Keratinocyte (primary cell): ENCODE measurements around the gene UBE2O. TPM values are rescaled to one million over a fixed set of nuclear protein-coding genes. Genes with fewer than 3 reads are reported as not detected.

Experiments used
- DNase-seq: peaks from one replicate; pipeline ENCODE4 v3.0.0-alpha.2; 2011; ENCODE audit warnings: low read depth, missing footprints, low spot score
- FAIRE-seq: peaks from 2 replicates; lab custom pipeline; 2011; peaks lifted over from hg19 to GRCh38; lab: Jason Lieb, UNC
- H2AFZ ChIP-seq: 2 replicates; pipeline ENCODE4 v1.6.0; 2012; ENCODE audit warnings: low read length, control low read depth, inconsistent platforms; ENCODE audit not compliant: control insufficient read depth
- H3K27ac ChIP-seq: 2 replicates; pipeline ENCODE4 v1.5.1; 2011; ENCODE audit warnings: low read length; ENCODE audit not compliant: control insufficient read depth, insufficient read depth
- H3K27me3 ChIP-seq: 3 replicates; pipeline ENCODE4 v1.6.0; 2011; ENCODE audit warnings: low read length; ENCODE audit not compliant: control insufficient read depth, insufficient read depth; ENCODE audit errors: extremely low read depth
- H3K36me3 ChIP-seq, 2 experiments: 2 replicates in 1 of 2; 3 replicates in 1 of 2; pipeline ENCODE4 v1.5.1; 2011; ENCODE audit warnings: low read length in 2 of 2, mild to moderate bottlenecking in 1 of 2; ENCODE audit not compliant: control insufficient read depth in 2 of 2, insufficient read depth in 2 of 2; ENCODE audit errors: extremely low read depth in 1 of 2
- H3K4me1 ChIP-seq: 3 replicates; pipeline ENCODE4 v1.5.1; 2011; ENCODE audit warnings: low read length; ENCODE audit not compliant: control insufficient read depth, insufficient read depth; ENCODE audit errors: extremely low read depth
- H3K4me2 ChIP-seq: 3 replicates; pipeline ENCODE4 v1.6.0; 2011; ENCODE audit warnings: low read depth, low read length; ENCODE audit not compliant: control insufficient read depth, insufficient read depth; ENCODE audit errors: extremely low read depth
- H3K4me3 ChIP-seq, 3 experiments: fragments of 200-600 bp in 1 of 3; sonication (generic) in 1 of 3; 2 replicates in 2 of 3; 3 replicates in 1 of 3; pipeline ENCODE4 v1.5.1; 2011 to 2016; ENCODE audit warnings: low read length in 3 of 3, mild to moderate bottlenecking in 3 of 3, control low read depth in 2 of 3, inconsistent platforms in 1 of 3, low read depth in 1 of 3, mixed read lengths in 1 of 3, mixed run types in 1 of 3, moderate library complexity in 1 of 3; ENCODE audit not compliant: control insufficient read depth in 2 of 3, insufficient read depth in 2 of 3; ENCODE audit errors: extremely low read depth in 1 of 3
- H3K79me2 ChIP-seq: 2 replicates; pipeline ENCODE4 v1.6.0; 2012; ENCODE audit warnings: low read length; ENCODE audit not compliant: control insufficient read depth, insufficient read depth
- H3K9ac ChIP-seq: 3 replicates; pipeline ENCODE4 v1.6.0; 2011; ENCODE audit warnings: low read length; ENCODE audit not compliant: control insufficient read depth, insufficient read depth; ENCODE audit errors: extremely low read depth
- H3K9me1 ChIP-seq: 3 replicates; pipeline ENCODE4 v1.6.0; 2011; ENCODE audit warnings: low read length; ENCODE audit not compliant: control insufficient read depth, insufficient read depth; ENCODE audit errors: extremely low read depth
- H3K9me3 ChIP-seq: 2 replicates; pipeline ENCODE4 v1.5.1; 2012; ENCODE audit warnings: low read depth, low read length; ENCODE audit not compliant: control insufficient read depth
- H4K20me1 ChIP-seq: 3 replicates; pipeline ENCODE4 v1.6.0; 2011; ENCODE audit warnings: low read length; ENCODE audit not compliant: control insufficient read depth, insufficient read depth; ENCODE audit errors: extremely low read depth
- CTCF ChIP-seq, 3 experiments: IDR thresholded peaks in 1 of 3; conservative IDR thresholded peaks in 1 of 3; optimal IDR thresholded peaks in 1 of 3; 2 replicates in 2 of 3; 3 replicates in 1 of 3; pipeline versions ENCODE3 to v1.5.1; 2011; ENCODE audit warnings: low read length in 3 of 3, mild to moderate bottlenecking in 3 of 3, moderate library complexity in 2 of 3, control low read depth in 1 of 3, inconsistent platforms in 1 of 3; ENCODE audit not compliant: insufficient read depth in 2 of 3; ENCODE audit errors: extremely low read depth in 1 of 3
- EZH2 ChIP-seq: IDR thresholded peaks from one replicate; pipeline ENCODE4 v1.6.1; 2012; ENCODE audit warnings: inconsistent platforms, mild to moderate bottlenecking, low read length, moderate library complexity
- dilution Hi-C: fragments of 300-500 bp; cut with MboI; formaldehyde crosslinking; loops from one replicate; pipeline ENCODE4 v1.7.0; 2020; ENCODE audit warnings: low sequenced_read_pairs; ENCODE audit not compliant: extremely low pct_ligation_motif_present
- polyA plus RNA-seq, 5 experiments: library from polyadenylated mRNA; depleted of rRNA in 3 of 5; stranded (reverse) in 3 of 5; stranded (forward) in 1 of 5; unstranded in 1 of 5; fragments of >200 nt; gene quantifications; 1 replicate in 1 of 5; 2 replicates in 3 of 5; 3 replicates in 1 of 5; pipeline versions ENCODE4 v1.2.1 to v1.2.3, GENCODE V29; 2011 to 2012; ENCODE audit warnings: missing spikeins in 2 of 5, low read depth in 1 of 5, low replicate concordance in 1 of 5

UBE2O gene
- polyA plus RNA-seq, 1 donor (not counting 4 experiments of a cell fraction or from before 2014, with no cell fraction given): 10.9 TPM

GRCh38 chr17:76471498-76472257, 18.7 kb upstream of the UBE2O start:
- no peaks in the 10 kb centered on the region for H3K4me1 ChIP-seq
- dilution Hi-C loops: no loop called here
- H4K20me1 ChIP-seq: no peaks in the 10 kb centered on the region
- no peaks in the 10 kb centered on the region for H3K9me3 ChIP-seq
- no peak overlapping the region for H3K4me3 ChIP-seq
- no peaks in the 10 kb centered on the region for H3K79me2 ChIP-seq
- DNase-seq: no peak
- TF ChIP-seq CTCF (optimal IDR thresholded peaks at IDR 0.05 in 1 of 3, IDR thresholded peaks at IDR 0.05 in 1 of 3, conservative IDR thresholded peaks at IDR 0.05 in 1 of 3; ENCODE audit: extremely low read depth in 1 of 3, insufficient read depth in 2 of 3, low read length in 3 of 3) (no peak), EZH2 (no peak)
- no peaks in the 10 kb centered on the region for H3K27me3 ChIP-seq
- no peak overlapping the region for H3K27ac ChIP-seq
- no peaks in the 10 kb centered on the region for H3K9me1 ChIP-seq
- H3K4me2 ChIP-seq: no peak overlapping the region
- no peak overlapping the region for H2AFZ ChIP-seq
- no peak overlapping the region for H3K9ac ChIP-seq
- H3K36me3 ChIP-seq: peaks cover 9 to 40% of the 10 kb centered on the region in 2 experiments
- no peak for FAIRE-seq

DNA sequence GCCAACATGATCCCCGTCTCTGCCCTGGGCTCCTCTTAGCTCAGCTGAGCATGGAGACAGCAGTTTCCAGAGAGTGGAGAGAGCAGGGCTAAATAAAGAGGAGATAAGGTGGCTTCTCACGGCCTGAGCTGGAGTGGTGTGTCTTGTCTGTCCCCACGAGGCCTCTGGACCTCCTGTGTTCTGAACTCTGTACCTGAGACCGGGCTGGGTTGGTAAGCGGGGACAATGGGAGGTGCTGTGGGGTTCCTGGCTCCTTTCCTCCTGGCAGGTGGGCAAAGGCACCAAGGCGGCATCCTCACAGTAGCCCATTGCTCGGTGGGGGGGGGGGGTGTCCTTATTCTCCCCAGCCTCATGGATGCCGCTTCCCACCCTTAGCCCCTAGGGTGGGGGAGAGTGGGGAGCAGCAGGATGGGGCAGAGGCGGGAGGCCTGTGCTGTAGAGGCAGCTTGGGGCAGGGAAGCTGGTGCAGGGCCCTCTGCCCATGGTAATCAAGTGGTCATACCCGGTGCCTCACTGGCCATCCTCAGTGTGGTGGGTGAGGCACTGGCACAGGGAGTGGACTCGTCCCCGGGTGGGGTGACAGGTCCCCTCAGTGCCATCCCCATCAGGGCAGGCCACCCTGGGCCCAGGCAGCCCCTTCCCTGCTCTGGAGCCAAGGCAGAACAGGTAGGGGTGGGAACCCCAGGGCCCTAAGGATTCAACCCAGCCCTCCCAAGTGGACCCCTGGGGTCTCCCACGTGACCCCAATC, 17.2 kb upstream of the UBE2O start:
- no peak overlapping the region for H3K4me3 ChIP-seq
- H3K9me1 ChIP-seq: no peaks in the 10 kb centered on the region
- no peaks in the 10 kb centered on the region for H4K20me1 ChIP-seq
- peaks cover 9 to 36% of the 10 kb centered on the region in 2 experiments for H3K36me3 ChIP-seq
- FAIRE-seq: no peak
- no peaks in the 10 kb centered on the region for H3K79me2 ChIP-seq
- no peaks in the 10 kb centered on the region for H3K27me3 ChIP-seq
- no peak overlapping the region for H3K9ac ChIP-seq
- dilution Hi-C loops: no loop called here
- no peak for TF ChIP-seq EZH2
- TF ChIP-seq CTCF (optimal IDR thresholded peaks at IDR 0.05 in 1 of 3, IDR thresholded peaks at IDR 0.05 in 1 of 3, conservative IDR thresholded peaks at IDR 0.05 in 1 of 3; ENCODE audit: extremely low read depth in 1 of 3, insufficient read depth in 2 of 3, low read length in 3 of 3): no peak
- H3K4me2 ChIP-seq: no peak overlapping the region
- DNase-seq: no peak
- H3K9me3 ChIP-seq: no peaks in the 10 kb centered on the region
- H3K4me1 ChIP-seq: no peaks in the 10 kb centered on the region
- no peak overlapping the region for H2AFZ ChIP-seq
- no peak overlapping the region for H3K27ac ChIP-seq
